ENCODE data around the gene SEC11A.

SEC11A gene

GRCh38 chr15:84653584-84653909 is 62.4 kb downstream of the SEC11A start:
- TF ChIP-seq POLR2AphosphoS5 (IDR thresholded peaks at IDR 0.05; ENCODE audit: low read depth, low read length), result no peak

- TF ChIP-seq POLR2AphosphoS5 (IDR thresholded peaks at IDR 0.05; ENCODE audit: low read depth, low read length), result no peak
- TF ChIP-seq REST (IDR thresholded peaks at IDR 0.05; ENCODE audit: insufficient read depth in 1 of 2, low read depth in 2 of 2, low read length in 2 of 2), result no peak
- no peak for TF ChIP-seq TAF1 (IDR thresholded peaks at IDR 0.05; ENCODE audit: borderline replicate concordance, insufficient read depth, low read length)
- TF ChIP-seq FOXP2 (optimal IDR thresholded peaks at IDR 0.05; ENCODE audit: borderline replicate concordance, extremely low read depth, extremely low read length, insufficient read depth), result no peak
- no peak for TF ChIP-seq SIN3A (IDR thresholded peaks at IDR 0.05; ENCODE audit: borderline replicate concordance, insufficient read depth, low read length)
Observed at GRCh38 chr15:84649706-84650105, 66.2 kb downstream of the SEC11A start.

- TF ChIP-seq REST (IDR thresholded peaks at IDR 0.05; ENCODE audit: insufficient read depth in 1 of 2, low read depth in 2 of 2, low read length in 2 of 2) (no peak), SIN3A (IDR thresholded peaks at IDR 0.05; ENCODE audit: borderline replicate concordance, insufficient read depth, low read length) (no peak), POLR2AphosphoS5 (IDR thresholded peaks at IDR 0.05; ENCODE audit: low read depth, low read length) (no peak), TAF1 (IDR thresholded peaks at IDR 0.05; ENCODE audit: borderline replicate concordance, insufficient read depth, low read length) (no peak), FOXP2 (optimal IDR thresholded peaks at IDR 0.05; ENCODE audit: borderline replicate concordance, extremely low read depth, extremely low read length, insufficient read depth) (no peak)
Observed at GRCh38 chr15:84648539-84648938, 67.4 kb downstream of the SEC11A start.

GRCh38 chr15:84647726-84648125 is 68.2 kb downstream of the SEC11A start:
- TF ChIP-seq TAF1 (IDR thresholded peaks at IDR 0.05; ENCODE audit: borderline replicate concordance, insufficient read depth, low read length) (no peak), REST (IDR thresholded peaks at IDR 0.05; ENCODE audit: insufficient read depth in 1 of 2, low read depth in 2 of 2, low read length in 2 of 2) (no peak), FOXP2 (optimal IDR thresholded peaks at IDR 0.05; ENCODE audit: borderline replicate concordance, extremely low read depth, extremely low read length, insufficient read depth) (no peak), POLR2AphosphoS5 (IDR thresholded peaks at IDR 0.05; ENCODE audit: low read depth, low read length) (no peak), SIN3A (IDR thresholded peaks at IDR 0.05; ENCODE audit: borderline replicate concordance, insufficient read depth, low read length) (no peak)

GRCh38 chr15:84645997-84646396 is 69.9 kb downstream of the SEC11A start:
- TF ChIP-seq FOXP2 (optimal IDR thresholded peaks at IDR 0.05; ENCODE audit: borderline replicate concordance, extremely low read depth, extremely low read length, insufficient read depth) (no peak), TAF1 (IDR thresholded peaks at IDR 0.05; ENCODE audit: borderline replicate concordance, insufficient read depth, low read length) (no peak), SIN3A (IDR thresholded peaks at IDR 0.05; ENCODE audit: borderline replicate concordance, insufficient read depth, low read length) (no peak), POLR2AphosphoS5 (IDR thresholded peaks at IDR 0.05; ENCODE audit: low read depth, low read length) (no peak), REST (IDR thresholded peaks at IDR 0.05; ENCODE audit: insufficient read depth in 1 of 2, low read depth in 2 of 2, low read length in 2 of 2) (no peak)

Measured in PFSK-1 (cell line).